Endometrial microvascular endothelial cells (primary cell): ENCODE data around the gene COA7. TPM values are rescaled to one million over a fixed set of nuclear protein-coding genes. Genes with fewer than 3 reads are reported as not detected.

Source experiments
- in situ Hi-C: cut with HindIII; loops from 2 replicates; pipeline ENCODE4 v1.10.0; 2017; ENCODE audit warnings: low sequenced_read_pairs, low pct_unique_long_range_greater_than_20kb; ENCODE audit errors: inconsistent ontology term
- total RNA-seq: library from RNA; depleted of rRNA; stranded (reverse); fragments of >200 nt; gene quantifications from one replicate; pipeline ENCODE4 v1.2.3, GENCODE V29; 2015; ENCODE audit errors: inconsistent ontology term

The COA7 gene
- total RNA-seq, 1 donor from 2014 or later, result 19.4 TPM

GRCh38 chr1:52674497-52675384, 23.4 kb downstream of the COA7 start:
- in situ Hi-C loops, result no loop called here

- in situ Hi-C loops, result no loop called here
Observed at GRCh38 chr1:52673513-52673912, 24.6 kb downstream of the COA7 start.

DNA sequence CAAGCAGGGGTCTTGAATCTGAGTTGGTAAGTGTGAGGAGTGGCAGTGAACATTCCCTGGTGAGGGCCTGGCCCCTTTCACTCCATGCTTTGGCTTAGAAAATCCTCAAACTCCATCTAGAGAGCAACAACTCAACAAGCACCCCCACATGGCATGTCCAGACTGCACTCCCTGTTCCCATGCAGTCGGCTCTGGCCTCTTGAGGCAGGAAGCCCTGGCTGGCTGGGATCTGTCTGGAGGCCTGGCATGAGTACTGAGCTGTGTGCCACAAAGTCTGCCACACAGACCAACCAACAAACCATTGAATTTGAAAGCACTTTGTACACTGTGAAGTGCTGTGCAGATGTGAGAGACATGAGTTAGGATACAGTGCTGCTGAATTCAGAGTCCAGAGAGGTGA, 25.2 kb downstream of the COA7 start:
- in situ Hi-C loops, result no loop called here

DNA sequence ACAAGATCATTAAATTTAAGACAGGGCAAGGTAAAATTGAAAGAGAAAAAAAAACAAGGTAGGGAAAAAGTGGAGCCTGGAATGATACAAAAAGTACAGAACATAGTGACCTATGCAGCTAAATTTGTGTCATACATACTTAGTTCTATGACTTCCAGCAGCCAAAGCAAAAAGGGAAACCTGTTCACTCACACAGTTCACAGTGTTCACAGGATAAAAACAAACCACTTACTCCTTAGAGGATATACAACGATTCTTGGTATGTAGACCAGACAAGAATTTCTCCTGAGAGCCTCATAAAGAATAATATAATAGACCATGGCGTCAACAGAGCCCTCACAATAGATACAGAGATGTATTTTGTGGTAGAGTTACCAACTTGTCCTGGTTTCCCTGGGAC, 27.5 kb downstream of the COA7 start:
- in situ Hi-C loops, result no loop called here

GRCh38 chr1:52669696-52670095, 28.5 kb downstream of the COA7 start:
- in situ Hi-C loops, result no loop called here

GRCh38 chr1:52668711-52669110, 29.4 kb downstream of the COA7 start:
- in situ Hi-C loops, result no loop called here

GRCh38 chr1:52667984-52668383, 30.2 kb downstream of the COA7 start:
- in situ Hi-C loops, result no loop called here

GRCh38 chr1:52667290-52667689, 30.9 kb downstream of the COA7 start:
- in situ Hi-C loops, result no loop called here

GRCh38 chr1:52665006-52665941, 32.9 kb downstream of the COA7 start:
- in situ Hi-C loops, result no loop called here

DNA sequence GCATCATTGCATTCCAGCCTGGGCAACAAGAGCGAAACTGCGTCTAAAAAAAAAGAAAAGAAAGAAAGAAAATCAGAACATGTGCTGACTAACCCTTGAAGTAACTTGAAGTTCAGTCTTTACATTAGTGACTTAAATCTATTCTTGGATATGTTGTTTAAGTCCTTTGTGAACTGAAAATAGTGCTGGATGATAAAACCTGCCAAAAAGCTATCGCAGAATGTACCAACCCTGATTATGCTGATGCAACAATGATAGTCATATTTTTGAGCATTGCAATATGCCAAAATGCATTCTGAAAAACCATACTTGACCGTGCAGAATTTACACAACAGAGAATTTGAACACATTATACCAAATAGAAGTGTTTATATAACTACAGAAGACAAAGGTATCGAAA, 34.4 kb downstream of the COA7 start:
- in situ Hi-C loops, result no loop called here

DNA sequence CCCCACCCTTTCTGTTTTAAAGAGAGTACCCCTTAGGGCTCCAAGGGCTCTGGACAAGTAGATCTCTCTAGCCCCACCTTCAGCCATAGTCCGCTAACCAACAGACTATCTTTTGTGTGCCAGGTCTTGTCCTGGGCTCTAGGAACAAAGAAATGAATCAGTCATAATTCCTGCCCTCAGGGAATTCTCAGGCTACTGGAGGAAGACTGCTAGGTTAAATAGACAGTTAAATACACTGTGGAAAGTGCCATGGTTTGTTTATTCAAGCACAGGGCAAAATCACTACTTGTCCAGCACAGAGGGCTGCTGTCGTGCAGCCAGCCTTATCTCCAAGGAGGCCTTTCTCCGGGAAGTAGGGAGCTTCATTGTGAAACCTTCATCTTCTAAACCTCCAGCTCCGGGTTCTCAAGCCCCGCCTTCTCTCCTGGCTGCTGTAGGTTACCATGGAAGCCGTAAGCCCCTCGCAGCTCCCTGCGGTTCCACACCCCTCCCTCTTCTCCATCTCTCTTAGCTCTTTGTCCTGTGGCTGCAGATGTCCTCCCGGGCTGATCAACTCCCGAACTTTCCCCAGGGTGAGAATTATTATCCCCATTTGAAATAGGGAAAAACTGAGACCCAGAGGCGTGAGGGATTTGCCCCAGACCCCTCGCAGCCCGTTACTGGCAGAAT, 35.4 kb downstream of the COA7 start:
- in situ Hi-C loops, result no loop called here

GRCh38 chr1:52660807-52661206, 37.3 kb downstream of the COA7 start:
- in situ Hi-C loops, result no loop called here

DNA sequence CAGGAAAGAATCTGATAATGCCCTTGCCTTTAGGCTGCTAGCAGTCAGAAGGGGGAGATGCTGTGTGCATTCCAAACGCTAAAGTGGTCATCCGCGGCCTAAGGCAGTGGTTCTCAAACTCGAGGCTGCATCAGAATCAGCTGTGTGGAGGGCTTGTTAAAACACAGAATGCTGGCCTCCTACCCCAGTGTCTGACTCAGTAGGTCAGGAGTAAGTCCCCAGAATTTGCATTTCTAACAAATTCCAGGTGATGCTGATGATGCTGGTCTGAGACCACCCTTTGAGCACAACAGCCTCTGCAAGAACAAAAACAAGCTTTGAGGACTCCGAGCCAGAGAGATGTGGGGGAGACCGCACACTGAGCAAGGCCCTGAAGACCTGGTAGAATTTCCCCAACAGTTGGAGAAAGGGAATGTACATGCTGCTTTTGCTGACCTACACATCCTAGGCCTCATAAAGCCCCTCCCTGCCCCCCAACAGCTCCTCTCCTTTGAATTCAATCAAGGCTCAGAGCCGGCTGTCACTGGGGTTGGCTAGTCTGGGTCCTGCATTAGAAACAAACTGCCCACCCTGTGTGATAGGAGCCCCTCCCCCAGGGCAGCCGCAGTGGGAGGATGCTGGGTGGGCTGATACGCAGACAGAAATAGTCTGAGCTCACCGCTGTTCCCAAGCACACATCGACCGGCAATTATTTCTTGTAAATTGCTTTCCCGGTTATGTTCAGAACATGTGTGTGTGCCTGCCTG, 38.1 kb downstream of the COA7 start:
- in situ Hi-C loops, result no loop called here

- in situ Hi-C loops, result no loop called here
Observed at GRCh38 chr1:52659356-52659755, 38.8 kb downstream of the COA7 start.

GRCh38 chr1:52658795-52659194, 39.4 kb downstream of the COA7 start:
- in situ Hi-C loops, result no loop called here

- in situ Hi-C loops, result no loop called here
Observed at GRCh38 chr1:52657702-52658101, 40.4 kb downstream of the COA7 start.

DNA sequence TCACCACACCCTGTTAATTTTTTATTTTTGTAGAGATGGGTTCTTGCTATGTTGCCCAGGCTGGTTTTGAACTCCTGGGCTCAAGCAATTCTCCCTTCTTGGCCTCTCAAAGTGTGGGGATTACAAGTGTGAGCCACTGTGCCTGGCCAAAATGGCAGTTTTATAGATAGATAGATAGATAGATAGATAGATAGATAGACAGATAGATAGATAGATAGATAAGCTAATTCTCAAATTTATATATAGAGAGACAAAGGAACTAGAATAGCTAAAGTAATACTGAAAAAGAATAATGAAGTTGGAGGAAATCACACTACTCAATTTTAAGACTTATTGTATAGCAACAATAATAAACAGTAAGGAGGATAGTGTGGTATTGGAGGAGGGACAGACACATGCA, 44.1 kb downstream of the COA7 start:
- in situ Hi-C loops, result no loop called here

- in situ Hi-C loops, result no loop called here
Observed at GRCh38 chr1:52653207-52653849, 44.8 kb downstream of the COA7 start.
